Measurements from ENCODE around the gene POU2F2. TPM values are rescaled to one million over a fixed set of nuclear protein-coding genes. Genes with fewer than 3 reads are reported as not detected.

Gene POU2F2
- total RNA-seq, 2 experiments from 2014 or later: 15.7 to 16.3 TPM

DNA sequence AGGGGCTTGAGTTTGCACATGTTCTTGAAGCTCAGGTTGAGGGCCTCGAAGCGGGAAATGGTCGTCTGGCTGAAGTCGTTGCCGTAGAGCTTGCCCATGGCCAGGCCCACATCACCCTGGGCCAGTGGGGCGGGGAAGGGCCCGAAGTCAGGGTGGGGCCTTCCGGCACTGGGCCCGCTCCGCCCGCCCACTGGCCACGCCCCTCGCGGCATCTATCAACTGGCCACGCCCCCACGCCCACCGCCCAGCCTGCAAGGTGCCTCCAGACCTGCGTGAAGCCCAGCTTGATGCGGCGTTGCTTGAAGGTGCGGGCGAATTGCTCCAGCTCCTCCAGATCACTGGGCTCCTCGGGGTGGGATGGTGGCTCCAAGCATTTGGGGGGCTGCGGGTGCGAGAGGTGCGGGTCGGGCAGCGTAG, 36.4 kb downstream of the POU2F2 start:
- no peak overlapping the region for H3K4me3 Mint-ChIP-seq
- no peak for ATAC-seq
- peaks cover 14% of the 10 kb centered on the region for H3K4me1 Mint-ChIP-seq (ENCODE audit: low read depth)
- DNase-seq: no peak
- ChIA-PET POLR2A (no interaction called here), CTCF (interaction anchor here (0.6 to 4.3 kb wide), 3 partner anchors 13 to 37 kb away, joined by 3 to 20 read pairs (median 3); no protein-coding TSS in a partner anchor)
- no peak overlapping the region for H3K27ac Mint-ChIP-seq
- H3K36me3 Mint-ChIP-seq (ENCODE audit: low read depth): peaks cover 5% of the 10 kb centered on the region
- no peaks in the 10 kb centered on the region for H3K9me3 Mint-ChIP-seq (ENCODE audit: insufficient read depth)
- no peaks in the 10 kb centered on the region for H3K27me3 Mint-ChIP-seq (ENCODE audit: low read depth)

DNA sequence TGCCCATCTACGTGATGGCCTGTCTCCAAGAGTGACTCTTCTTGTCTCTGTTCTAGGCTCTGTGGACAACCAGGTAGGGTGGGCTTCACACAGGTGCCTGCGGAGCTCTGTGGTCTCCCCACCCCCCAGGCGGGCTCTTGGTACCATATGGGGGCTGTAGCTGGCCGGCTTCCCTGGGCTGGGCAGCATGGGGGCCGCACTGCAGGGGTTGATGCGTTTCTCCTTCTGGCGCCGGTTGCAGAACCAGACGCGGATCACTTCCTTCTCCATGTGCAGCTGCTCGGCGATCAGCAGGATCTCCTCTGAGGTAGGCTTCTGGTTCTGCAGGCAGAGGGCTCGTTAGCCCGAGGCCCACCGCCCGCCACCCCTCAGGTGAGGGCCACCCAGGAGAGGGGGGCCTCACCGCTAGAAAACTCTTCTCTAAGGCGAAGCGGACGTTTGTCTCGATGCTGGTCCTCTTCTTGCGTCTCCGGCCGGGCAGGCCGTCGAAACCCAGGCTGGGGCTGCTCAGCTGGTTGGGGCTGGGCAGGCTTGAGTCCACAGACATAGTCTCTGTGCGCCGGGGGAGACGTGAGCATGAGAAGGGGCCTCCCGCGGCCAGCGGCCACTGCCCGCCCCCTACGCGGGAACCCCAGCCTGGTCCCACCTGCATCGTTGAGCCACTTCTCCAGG, 37.0 kb downstream of the POU2F2 start:
- Mint-ChIP-seq H3K27ac (no peak overlapping the region), H3K9me3 (ENCODE audit: insufficient read depth) (no peaks in the 10 kb centered on the region), H3K4me3 (no peak overlapping the region), H3K27me3 (ENCODE audit: low read depth) (no peaks in the 10 kb centered on the region), H3K36me3 (ENCODE audit: low read depth) (peaks cover 8% of the 10 kb centered on the region), H3K4me1 (ENCODE audit: low read depth) (peaks cover 20% of the 10 kb centered on the region)
- POLR2A ChIA-PET: no interaction called here
- DNase-seq (no peak), ATAC-seq (no peak)
- CTCF ChIA-PET: interaction anchor here (0.6 to 4.3 kb wide), 2 partner anchors 13 to 14 kb away, joined by 3 to 20 read pairs; no protein-coding TSS in a partner anchor

DNA sequence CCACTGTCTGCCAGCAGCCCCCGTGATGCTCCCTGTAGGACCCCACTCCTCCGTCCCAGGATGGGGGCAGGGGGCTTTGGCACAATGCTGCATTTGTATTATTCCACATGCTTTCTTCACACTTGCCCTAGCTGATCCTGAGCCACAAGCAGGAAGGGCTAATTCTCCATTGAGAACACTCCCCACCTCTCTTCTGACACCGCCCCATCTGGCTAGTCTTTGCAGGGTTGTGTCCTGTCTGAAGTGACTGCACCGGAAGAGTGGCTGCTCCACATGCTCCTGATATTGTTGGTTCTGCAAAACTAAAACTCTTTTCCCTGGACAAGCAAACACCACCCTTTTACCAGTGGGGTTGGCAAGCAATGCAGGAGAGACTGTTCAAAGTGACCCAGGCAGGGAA, 38.3 kb downstream of the POU2F2 start:
- H3K9me3 Mint-ChIP-seq (ENCODE audit: insufficient read depth): no peaks in the 10 kb centered on the region
- CTCF ChIA-PET: interaction anchor here (1.4 to 4.3 kb wide), 3 partner anchors 16 to 149 kb away, joined by 3 to 20 read pairs (median 3); no protein-coding TSS in a partner anchor
- peaks cover 2% of the 10 kb centered on the region for H3K36me3 Mint-ChIP-seq (ENCODE audit: low read depth)
- POLR2A ChIA-PET: no interaction called here
- H3K27me3 Mint-ChIP-seq (ENCODE audit: low read depth): no peaks in the 10 kb centered on the region
- no peak for DNase-seq
- no peak overlapping the region for H3K27ac Mint-ChIP-seq
- peaks cover 32% of the 10 kb centered on the region for H3K4me1 Mint-ChIP-seq (ENCODE audit: low read depth)
- no peak overlapping the region for H3K4me3 Mint-ChIP-seq
- no peak for ATAC-seq

DNA sequence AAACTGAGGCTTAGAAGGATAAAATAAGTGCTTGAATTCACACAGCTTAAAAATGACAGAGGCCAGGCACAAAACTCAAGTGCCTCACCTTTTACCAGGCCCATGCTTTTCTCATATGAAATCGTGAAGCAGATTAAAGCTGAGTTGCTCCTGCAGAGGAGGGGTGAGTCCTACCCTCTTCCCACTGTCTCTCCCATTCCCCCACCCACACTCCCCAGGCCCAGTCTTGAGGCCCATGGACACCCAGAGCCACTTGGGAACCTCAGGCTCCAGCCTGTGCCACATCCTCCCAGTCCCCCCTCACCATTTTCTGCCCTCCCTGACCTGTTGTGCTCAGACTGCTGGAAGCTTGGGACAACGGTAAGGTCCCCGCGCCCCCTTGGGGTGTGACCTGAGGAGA, 38.7 kb downstream of the POU2F2 start:
- Mint-ChIP-seq H3K27me3 (ENCODE audit: low read depth) (no peaks in the 10 kb centered on the region), H3K4me3 (no peak overlapping the region), H3K36me3 (ENCODE audit: low read depth) (peaks cover 2% of the 10 kb centered on the region), H3K9me3 (ENCODE audit: insufficient read depth) (no peaks in the 10 kb centered on the region), H3K4me1 (ENCODE audit: low read depth) (peaks cover 37% of the 10 kb centered on the region), H3K27ac (no peak overlapping the region)
- no peak for DNase-seq
- ATAC-seq: no peak
- POLR2A ChIA-PET: no interaction called here
- CTCF ChIA-PET: interaction anchor here (1.4 to 4.3 kb wide), 3 partner anchors 16 to 150 kb away, joined by 3 to 20 read pairs (median 3); no protein-coding TSS in a partner anchor

DNA sequence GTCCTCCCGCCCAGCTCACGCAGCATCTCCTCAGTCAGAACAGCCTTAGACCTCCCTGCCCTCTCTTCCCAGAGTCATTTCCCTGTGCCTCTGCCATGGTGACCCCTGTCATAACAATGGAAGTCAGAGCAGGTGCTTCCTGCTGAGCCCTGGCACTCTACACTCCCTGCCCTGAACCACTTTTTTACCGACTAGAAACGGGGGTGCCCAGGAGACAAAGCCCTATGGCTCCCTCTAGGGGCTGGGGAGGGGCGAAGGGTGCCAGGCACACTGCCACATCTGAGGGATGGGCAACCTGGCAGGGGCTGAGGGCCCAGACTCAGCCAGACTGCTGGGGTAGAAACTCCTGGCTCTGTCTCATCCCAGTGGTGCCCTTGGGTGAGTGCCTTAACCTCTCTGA, 39.9 kb downstream of the POU2F2 start:
- Mint-ChIP-seq H3K4me1 (ENCODE audit: low read depth) (peaks cover 41% of the 10 kb centered on the region), H3K36me3 (ENCODE audit: low read depth) (peaks cover 2% of the 10 kb centered on the region), H3K9me3 (ENCODE audit: insufficient read depth) (no peaks in the 10 kb centered on the region), H3K4me3 (no peak overlapping the region), H3K27ac (peak overlapping the region; percentile 70), H3K27me3 (ENCODE audit: low read depth) (no peaks in the 10 kb centered on the region)
- ChIA-PET CTCF (interaction anchor here (1.0 kb wide), 3 partner anchors 11 to 17 kb away, joined by 3 read pairs; partner anchors contain the start of gene ZNF574), POLR2A (no interaction called here)
- DNase-seq: peak; percentile 71
- ATAC-seq: peak; percentile 75

DNA sequence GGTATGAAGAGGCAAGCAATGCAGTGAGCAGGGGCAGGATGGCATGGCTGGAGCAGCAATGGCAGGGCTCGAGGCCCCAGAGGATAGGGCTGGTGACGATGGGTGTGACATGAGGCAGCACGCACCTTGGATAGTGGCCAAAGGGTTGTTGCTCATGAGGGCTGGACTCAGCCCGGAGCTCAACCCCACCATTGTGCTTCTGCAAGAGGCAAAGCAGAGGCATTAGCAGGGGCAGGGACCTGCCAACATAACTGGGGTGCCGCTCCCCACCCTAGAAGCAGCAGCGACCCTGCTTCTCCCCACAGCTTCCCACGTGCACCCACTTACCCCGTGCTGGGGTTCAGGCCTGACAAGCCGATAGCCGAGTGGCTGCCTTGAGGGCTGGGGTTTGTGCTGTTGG, 40.5 kb downstream of the POU2F2 start:
- Mint-ChIP-seq H3K36me3 (ENCODE audit: low read depth) (peaks cover 2% of the 10 kb centered on the region), H3K9me3 (ENCODE audit: insufficient read depth) (no peaks in the 10 kb centered on the region), H3K4me3 (no peak overlapping the region), H3K4me1 (ENCODE audit: low read depth) (peaks cover 41% of the 10 kb centered on the region), H3K27ac (no peak overlapping the region), H3K27me3 (ENCODE audit: low read depth) (no peaks in the 10 kb centered on the region)
- ChIA-PET POLR2A (no interaction called here), CTCF (interaction anchor here (1.0 kb wide), 3 partner anchors 10 to 16 kb away, joined by 3 read pairs; partner anchors contain the start of gene ZNF574)
- DNase-seq: no peak
- no peak for ATAC-seq

DNA sequence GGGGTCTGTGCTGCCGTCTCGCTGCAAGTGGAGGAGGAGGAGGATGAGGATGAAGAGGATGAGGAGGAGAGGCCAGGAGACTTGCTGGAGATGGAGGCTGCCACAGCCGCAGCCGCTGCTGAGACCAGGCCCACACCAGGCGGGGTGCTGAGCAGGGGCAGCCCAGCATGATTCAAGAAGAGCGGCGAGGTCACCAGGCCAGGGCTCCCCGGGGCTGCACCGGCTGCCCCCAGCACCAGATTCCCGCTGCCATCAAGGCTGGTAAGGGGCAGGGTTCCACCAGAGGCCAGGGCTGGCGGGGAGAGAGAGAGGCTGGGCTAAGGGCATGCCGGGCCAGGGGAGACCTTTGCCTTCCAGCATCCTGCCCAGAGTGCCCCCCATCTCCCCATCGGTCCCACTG, 40.9 kb downstream of the POU2F2 start:
- Mint-ChIP-seq H3K4me3 (no peak overlapping the region), H3K9me3 (ENCODE audit: insufficient read depth) (no peaks in the 10 kb centered on the region), H3K36me3 (ENCODE audit: low read depth) (peaks cover 2% of the 10 kb centered on the region), H3K27me3 (ENCODE audit: low read depth) (no peaks in the 10 kb centered on the region), H3K4me1 (ENCODE audit: low read depth) (peaks cover 41% of the 10 kb centered on the region), H3K27ac (peak overlapping the region; percentile 65)
- DNase-seq (no peak), ATAC-seq (no peak)
- ChIA-PET POLR2A (no interaction called here), CTCF (interaction anchor here (1.0 kb wide), 2 partner anchors 10 to 15 kb away, joined by 3 read pairs; partner anchors contain the start of gene ZNF574)

DNA sequence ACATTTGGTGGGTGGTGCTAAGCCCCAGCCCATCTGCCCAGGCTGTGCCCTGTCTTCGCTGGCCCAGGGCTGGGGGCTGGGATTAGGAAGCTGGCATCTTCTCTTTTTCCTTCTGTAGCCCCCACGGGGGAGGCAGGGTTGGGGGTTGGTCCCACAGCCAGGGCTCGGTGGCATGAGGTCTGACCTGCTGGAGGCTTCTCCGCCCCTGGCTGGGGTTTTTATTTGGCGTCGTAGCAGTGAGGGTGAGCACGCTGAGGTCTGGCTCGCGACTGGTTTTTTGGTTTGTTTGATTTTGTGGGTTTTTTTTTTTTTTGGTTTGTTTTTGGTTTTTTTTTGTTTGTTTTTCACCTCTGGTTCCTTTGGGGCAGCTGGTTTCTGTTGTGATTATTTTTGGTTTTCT, 41.6 kb downstream of the POU2F2 start:
- peaks cover 2% of the 10 kb centered on the region for H3K36me3 Mint-ChIP-seq (ENCODE audit: low read depth)
- H3K27me3 Mint-ChIP-seq (ENCODE audit: low read depth): no peaks in the 10 kb centered on the region
- DNase-seq (peak; percentile 44), ATAC-seq (peak; percentile 52)
- POLR2A ChIA-PET: no interaction called here
- peak overlapping the region; percentile 65 for H3K27ac Mint-ChIP-seq
- CTCF ChIA-PET: interaction anchor here (0.9 kb wide), 1 partner anchor 9 kb away, joined by 4 read pairs; no protein-coding TSS in a partner anchor
- peak overlapping the region; percentile 17 for H3K4me3 Mint-ChIP-seq
- H3K4me1 Mint-ChIP-seq (ENCODE audit: low read depth): peaks cover 41% of the 10 kb centered on the region
- H3K9me3 Mint-ChIP-seq (ENCODE audit: insufficient read depth): no peaks in the 10 kb centered on the region

DNA sequence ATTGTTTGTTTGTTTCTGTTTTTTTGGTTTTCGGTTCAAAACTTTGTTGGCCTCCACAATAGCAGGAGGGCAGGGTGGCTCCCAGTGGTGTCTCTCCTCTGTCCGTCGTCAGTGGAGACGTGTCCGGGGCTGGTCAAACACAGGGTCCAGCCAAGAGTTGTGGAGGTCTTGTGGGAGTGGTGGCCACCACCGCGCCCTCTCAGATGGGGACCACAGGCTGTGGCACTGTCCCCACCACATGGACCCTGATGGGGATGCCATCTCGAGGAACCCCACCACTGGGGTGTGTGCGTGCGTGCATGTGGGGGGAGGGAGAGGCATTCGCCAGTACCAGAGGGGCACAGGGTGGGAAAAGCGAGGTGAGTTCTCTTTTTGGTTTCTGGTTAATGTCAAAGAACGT, 42.5 kb downstream of the POU2F2 start:
- Mint-ChIP-seq H3K4me1 (ENCODE audit: low read depth) (peaks cover 41% of the 10 kb centered on the region), H3K4me3 (no peak overlapping the region), H3K36me3 (ENCODE audit: low read depth) (peaks cover 2% of the 10 kb centered on the region), H3K9me3 (ENCODE audit: insufficient read depth) (no peaks in the 10 kb centered on the region), H3K27me3 (ENCODE audit: low read depth) (no peaks in the 10 kb centered on the region), H3K27ac (no peak overlapping the region)
- DNase-seq (no peak), ATAC-seq (no peak)
- POLR2A ChIA-PET: no interaction called here
- CTCF ChIA-PET: no interaction called here

DNA sequence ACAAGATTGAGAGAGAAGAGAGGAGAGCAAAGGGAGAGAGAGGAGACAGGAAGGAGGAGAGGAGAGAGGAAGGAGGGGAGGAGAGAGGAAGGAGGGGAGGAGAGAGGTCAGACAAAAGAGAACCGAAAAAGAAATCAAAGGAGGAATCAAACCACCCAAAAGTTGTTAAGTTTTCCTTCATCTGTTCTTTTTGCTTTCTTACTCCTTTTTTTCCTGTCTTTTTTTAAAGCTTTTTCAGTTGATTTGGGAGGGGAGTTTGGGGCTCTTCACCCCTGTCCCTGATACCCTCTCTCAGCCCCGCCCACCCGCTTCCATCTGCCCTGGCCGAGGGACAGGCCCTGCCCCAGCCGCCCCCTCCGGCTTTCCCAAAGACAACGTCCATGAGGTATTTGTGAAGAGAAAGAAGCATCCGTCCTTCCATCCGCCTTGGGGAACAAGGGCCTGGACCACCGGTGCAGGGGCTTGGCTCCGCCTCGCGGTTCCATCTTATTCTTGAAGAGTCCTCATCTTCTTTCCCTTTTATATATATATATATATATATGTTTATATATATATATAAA, 43.0 kb downstream of the POU2F2 start:
- Mint-ChIP-seq H3K4me3 (no peak overlapping the region), H3K27me3 (ENCODE audit: low read depth) (no peaks in the 10 kb centered on the region), H3K9me3 (ENCODE audit: insufficient read depth) (no peaks in the 10 kb centered on the region), H3K27ac (peak overlapping the region; percentile 61), H3K4me1 (ENCODE audit: low read depth) (peaks cover 41% of the 10 kb centered on the region), H3K36me3 (ENCODE audit: low read depth) (peaks cover 2% of the 10 kb centered on the region)
- ChIA-PET CTCF (no interaction called here), POLR2A (no interaction called here)
- DNase-seq (no peak), ATAC-seq (no peak)

DNA sequence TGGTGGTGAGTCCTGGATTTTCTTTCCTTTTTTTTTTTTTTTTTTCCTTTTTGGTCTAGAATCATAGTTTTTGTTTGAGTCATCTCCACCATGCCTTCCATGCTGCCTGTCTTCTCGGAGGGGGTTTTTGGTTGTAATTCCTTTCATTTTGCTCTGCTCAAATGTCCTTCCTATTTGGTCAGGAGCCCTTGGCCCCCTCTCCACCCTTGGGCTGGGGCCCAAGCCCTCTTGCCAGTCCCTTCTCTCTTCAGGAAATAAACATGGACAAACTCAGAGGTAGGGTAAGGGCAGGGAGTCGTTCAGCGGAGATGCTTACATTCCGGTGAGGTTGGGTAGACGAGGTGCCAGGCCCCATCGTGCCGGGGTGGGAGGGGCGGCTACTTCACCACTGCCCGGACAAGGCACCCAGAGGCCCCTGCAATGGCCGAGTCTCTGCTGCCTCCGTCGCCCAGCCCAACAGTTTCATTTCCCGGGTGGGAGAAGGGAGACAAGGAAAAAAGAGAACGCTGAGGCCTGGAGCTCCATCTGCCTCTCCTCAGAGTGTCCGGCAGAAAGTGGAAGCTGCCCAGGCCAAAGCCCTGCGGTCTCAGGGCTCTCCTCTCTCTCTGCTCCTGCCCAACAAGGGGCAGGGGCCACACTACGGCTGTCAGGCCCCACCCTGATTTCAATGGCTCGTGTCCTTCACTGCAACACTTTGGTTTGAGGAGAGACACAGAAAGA, 43.6 kb downstream of the POU2F2 start:
- Mint-ChIP-seq H3K27ac (peak overlapping the region; percentile 61), H3K27me3 (ENCODE audit: low read depth) (no peaks in the 10 kb centered on the region), H3K4me3 (no peak overlapping the region), H3K9me3 (ENCODE audit: insufficient read depth) (no peaks in the 10 kb centered on the region), H3K36me3 (ENCODE audit: low read depth) (peaks cover 2% of the 10 kb centered on the region), H3K4me1 (ENCODE audit: low read depth) (peaks cover 41% of the 10 kb centered on the region)
- ChIA-PET POLR2A (no interaction called here), CTCF (no interaction called here)
- ATAC-seq (no peak), DNase-seq (no peak)

All from activated CD8-positive, alpha-beta T cell treated with anti-CD3 and anti-CD28 coated beads, Interleukin-2, amount 10 ng/mL, durations not matched to agents 7 days and 5 days (primary cell).